GM23248 (cell line): ENCODE measurements around the gene GTF2I. TPM values are rescaled to one million over a fixed set of nuclear protein-coding genes. Genes with fewer than 3 reads are reported as not detected.
"Not testable (repeated sequence)": the region's sequence is repeated elsewhere in the genome, so short reads cannot be mapped to it uniquely, and the experiment has no call there.

Experiments
- DNase-seq: peaks from one replicate; pipeline ENCODE4 v3.0.0-alpha.2; 2015
- H2AFZ ChIP-seq: fragments of 200-600 bp; sonication (generic); 2 replicates; pipeline ENCODE4 v1.6.1; 2016; ENCODE audit warnings: antibody characterized with exemption
- H3F3A ChIP-seq: fragments of 200-600 bp; sonication (generic); 2 replicates; pipeline ENCODE4 v1.6.1; 2016; ENCODE audit warnings: mild to moderate bottlenecking, antibody characterized with exemption, mixed run types; ENCODE audit not compliant: insufficient read depth
- H3K27ac ChIP-seq: fragments of 200-600 bp; sonication (generic); 2 replicates; pipeline ENCODE4 v1.5.1; 2016; ENCODE audit warnings: mild to moderate bottlenecking
- H3K27me3 ChIP-seq: fragments of 200-600 bp; sonication (generic); replicated peaks from 2 replicates; pipeline ENCODE4 v1.6.1; 2016; ENCODE audit warnings: mild to moderate bottlenecking; ENCODE audit not compliant: insufficient read depth
- H3K36me3 ChIP-seq: fragments of 200-600 bp; sonication (generic); 2 replicates; pipeline ENCODE4 v1.6.1; 2016; ENCODE audit warnings: low read depth, mild to moderate bottlenecking
- H3K4me1 ChIP-seq: fragments of 200-600 bp; sonication (generic); 2 replicates; pipeline ENCODE4 v1.6.1; 2016; ENCODE audit warnings: mild to moderate bottlenecking; ENCODE audit not compliant: insufficient read depth
- H3K4me2 ChIP-seq: fragments of 200-600 bp; sonication (generic); one replicate; pipeline ENCODE4 v1.6.1; 2016; ENCODE audit warnings: mild to moderate bottlenecking; ENCODE audit not compliant: unreplicated experiment
- H3K4me3 ChIP-seq: fragments of 200-600 bp; sonication (generic); 2 replicates; pipeline ENCODE4 v1.5.1; 2016; ENCODE audit warnings: mild to moderate bottlenecking
- H3K79me2 ChIP-seq: fragments of 200-600 bp; sonication (generic); 2 replicates; pipeline ENCODE4 v1.6.1; 2016; ENCODE audit warnings: mild to moderate bottlenecking; ENCODE audit not compliant: insufficient read depth
- H3K9ac ChIP-seq: fragments of 200-600 bp; sonication (generic); 2 replicates; pipeline ENCODE4 v1.6.1; 2016; ENCODE audit warnings: mild to moderate bottlenecking
- H3K9me2 ChIP-seq: fragments of 200-600 bp; sonication (generic); 2 replicates; pipeline ENCODE4 v1.6.1; 2016; ENCODE audit warnings: mixed run types, mild to moderate bottlenecking, moderate library complexity; ENCODE audit not compliant: insufficient read depth
- H3K9me3 ChIP-seq: fragments of 200-600 bp; sonication (generic); one replicate; pipeline ENCODE4 v1.6.1; 2017; ENCODE audit warnings: low read depth
- H4K20me1 ChIP-seq: fragments of 200-600 bp; sonication (generic); 2 replicates; pipeline ENCODE4 v1.6.0; 2016; ENCODE audit not compliant: insufficient read depth
- WGBS, 2 experiments: methylation state at CpG; one replicate each; pipeline ENCODE4 v1.1.6; 2015 to 2017; ENCODE audit warnings: low lambda C conversion rate in 2 of 2, low coverage in 1 of 2; ENCODE audit errors: missing lambda C conversion rate in 2 of 2; 5-methylcytosine and 5-hydroxymethylcytosine counted together
- in situ Hi-C: fragments of 300-500 bp; cut with MboI; formaldehyde crosslinking; loops from 2 replicates; pipeline ENCODE4 v1.15.0; 2020
- polyA plus RNA-seq: library from polyadenylated mRNA; unstranded; fragments of >200 nt; fragmentation: Nextera tagmentation; extraction: Ambion mirVana; gene quantifications from 2 replicates; pipeline ENCODE4 v1.2.1, GENCODE V29; 2016
- total RNA-seq: library from RNA; depleted of rRNA; stranded (reverse); fragments of >200 nt; shearing (Covaris generic); gene quantifications from 2 replicates; pipeline ENCODE4 v1.2.3, GENCODE V29; 2014

GTF2I gene
- total and polyA plus RNA-seq, 2 experiments from 2014 or later, result 76.0 to 90.9 TPM

DNA sequence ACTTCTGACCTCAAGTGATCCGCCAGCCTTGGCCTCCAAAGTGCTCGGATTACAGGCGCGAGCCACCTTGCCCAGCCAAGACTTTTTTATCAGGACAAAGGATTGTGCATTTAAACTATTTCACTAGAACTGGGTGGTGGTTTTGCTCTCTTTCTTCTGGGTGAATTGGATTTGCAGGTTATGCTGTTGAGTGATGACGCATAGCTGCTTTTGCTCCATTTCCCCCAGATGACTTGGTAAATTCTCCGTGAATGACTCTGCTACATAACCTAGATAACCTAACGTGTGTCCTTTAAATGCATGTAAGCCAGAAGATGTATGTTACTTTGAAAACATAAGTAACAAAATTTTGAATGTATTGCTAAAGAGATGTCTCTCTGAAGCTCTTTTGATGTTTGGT, 100.8 kb downstream of the GTF2I start:
- H3K9me3 ChIP-seq, H3K9me2 ChIP-seq, H3K27me3 ChIP-seq, H3K4me1 ChIP-seq, H3K36me3 ChIP-seq, H3K9ac ChIP-seq, DNase-seq, H4K20me1 ChIP-seq, H3K4me2 ChIP-seq, H3K27ac ChIP-seq, H3K4me3 ChIP-seq, H3K79me2 ChIP-seq, in situ Hi-C loops, H2AFZ ChIP-seq, H3F3A ChIP-seq: not testable (repeated sequence)
- WGBS, 2 experiments, result no CpG with 5 or more reads among the region's 7 CpGs

DNA sequence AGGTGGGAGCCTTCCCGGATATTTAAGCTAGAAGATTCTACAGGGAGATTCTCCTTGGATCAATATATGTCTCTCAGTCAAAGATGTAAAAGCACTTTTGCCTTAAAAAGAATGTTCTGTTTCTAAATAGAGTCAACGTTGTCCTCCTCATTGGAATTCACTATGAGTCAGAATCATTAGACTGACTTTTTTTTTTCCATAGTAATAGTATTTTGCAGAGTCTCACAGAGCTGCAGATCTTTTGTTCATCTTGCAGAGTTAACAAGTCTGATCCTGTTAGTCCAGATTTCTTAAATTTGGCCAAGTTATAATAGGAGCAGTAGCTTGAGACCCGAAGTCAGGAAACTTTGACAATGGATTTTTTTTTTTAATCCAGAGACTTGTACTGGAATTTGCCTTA, 101.5 kb downstream of the GTF2I start:
- H3K9me3 ChIP-seq, H3K9me2 ChIP-seq, DNase-seq, H3K9ac ChIP-seq, H2AFZ ChIP-seq, H3K27ac ChIP-seq, H3K4me3 ChIP-seq, H3K27me3 ChIP-seq, H3F3A ChIP-seq, in situ Hi-C loops, H3K4me1 ChIP-seq, H4K20me1 ChIP-seq, H3K4me2 ChIP-seq, H3K79me2 ChIP-seq, H3K36me3 ChIP-seq: not testable (repeated sequence)
- no CpG with 5 or more reads among the region's 3 CpGs for WGBS, 2 experiments

DNA sequence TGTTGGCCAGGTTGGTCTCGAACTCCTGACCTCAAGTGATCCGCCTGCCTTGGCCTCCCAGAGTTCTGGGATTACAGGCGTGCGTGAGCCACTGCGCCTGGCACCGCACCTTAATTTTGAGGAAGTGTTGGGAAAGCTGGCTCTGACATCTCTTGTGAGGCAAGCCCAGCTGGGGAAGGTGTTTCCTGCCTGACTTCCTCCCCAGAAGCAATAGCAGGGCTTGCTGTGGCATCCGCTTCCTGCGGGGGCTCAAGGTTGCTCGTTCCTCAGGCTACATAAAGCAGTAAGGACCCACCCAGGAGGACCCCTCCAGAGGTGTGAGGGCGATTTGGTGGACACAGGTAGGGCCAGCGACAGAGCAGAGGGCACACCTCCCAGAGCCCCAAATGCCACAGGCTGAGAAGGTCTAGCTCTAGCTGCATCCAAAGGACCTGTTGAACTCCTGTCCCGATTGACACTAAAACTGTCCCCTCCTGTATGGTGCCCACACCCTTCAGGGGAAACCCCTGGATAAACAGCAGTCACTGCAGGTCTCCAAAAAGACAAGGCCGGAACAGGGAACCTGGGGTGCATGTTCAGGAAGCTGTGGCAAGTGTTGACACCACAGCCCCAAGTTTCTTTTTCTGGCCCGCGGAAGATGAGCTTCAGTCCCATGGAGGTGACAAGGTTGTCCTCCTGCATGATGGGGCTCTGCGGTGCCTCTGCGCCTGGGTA, 107.8 kb downstream of the GTF2I start:
- H4K20me1 ChIP-seq, H3K79me2 ChIP-seq, H3F3A ChIP-seq, in situ Hi-C loops, H3K4me2 ChIP-seq, H3K36me3 ChIP-seq, DNase-seq, H3K4me3 ChIP-seq, H3K4me1 ChIP-seq, H3K27me3 ChIP-seq, H3K27ac ChIP-seq, H3K9ac ChIP-seq, H3K9me2 ChIP-seq, H2AFZ ChIP-seq, H3K9me3 ChIP-seq: not testable (repeated sequence)
- no CpG with 5 or more reads among the region's 17 CpGs for WGBS, 2 experiments

DNA sequence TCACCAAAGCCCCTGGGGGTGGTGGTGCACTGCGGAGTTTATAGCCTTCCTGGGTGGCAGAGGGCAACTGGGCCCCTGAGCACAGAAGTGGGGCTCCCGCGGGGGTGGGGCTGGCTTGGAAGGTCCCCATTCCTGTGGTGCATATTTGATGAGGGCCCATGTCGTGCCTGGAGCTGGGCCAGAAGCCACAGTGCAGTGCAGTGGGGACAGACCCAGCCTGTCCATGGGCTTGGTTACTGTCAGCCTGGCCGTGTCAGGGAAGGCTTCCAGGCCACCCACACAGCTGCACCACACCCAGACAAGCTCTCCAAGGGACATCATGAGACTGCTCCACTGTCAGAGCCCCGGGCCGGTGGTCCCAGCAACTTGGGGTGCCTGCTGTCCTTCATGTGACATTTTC, 109.0 kb downstream of the GTF2I start:
- H3K4me1 ChIP-seq, in situ Hi-C loops: not testable (repeated sequence)

DNA sequence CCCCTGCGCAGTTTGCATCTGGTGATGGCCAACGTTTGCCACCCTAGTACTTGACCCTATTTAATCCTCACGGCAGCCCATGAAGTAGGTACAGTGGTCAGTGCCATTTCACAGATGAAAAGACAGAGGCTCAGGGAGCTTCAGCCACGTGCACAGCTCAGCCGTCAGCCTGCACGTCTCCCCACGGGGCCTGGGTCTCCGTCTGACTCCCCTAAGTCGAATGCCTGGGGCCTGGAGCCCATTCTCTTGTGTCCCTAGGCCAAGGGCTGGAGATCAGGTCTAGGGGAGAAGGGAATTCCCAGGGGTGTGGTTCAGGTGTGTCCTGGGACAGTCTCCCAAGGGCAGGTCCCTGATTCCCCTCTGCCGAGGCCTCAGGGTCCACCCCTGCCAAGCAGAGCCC, 109.5 kb downstream of the GTF2I start:
- H3K36me3 ChIP-seq, in situ Hi-C loops, H2AFZ ChIP-seq, H3K27ac ChIP-seq, H4K20me1 ChIP-seq, H3K9ac ChIP-seq, H3K79me2 ChIP-seq, H3F3A ChIP-seq, H3K4me1 ChIP-seq, H3K9me3 ChIP-seq, DNase-seq, H3K4me2 ChIP-seq, H3K9me2 ChIP-seq, H3K27me3 ChIP-seq, H3K4me3 ChIP-seq: not testable (repeated sequence)
- WGBS, 2 experiments, result 68 to 70% methylated on average over 7 to 8 of the region's 10 CpGs

More for the DNA sequence above, 109.0 kb downstream of the GTF2I start:
- not testable (repeated sequence) for H3F3A ChIP-seq, H3K4me3 ChIP-seq, H2AFZ ChIP-seq, H3K4me2 ChIP-seq, H3K9me3 ChIP-seq, H4K20me1 ChIP-seq, DNase-seq, H3K27me3 ChIP-seq, H3K79me2 ChIP-seq, H3K36me3 ChIP-seq, H3K9me2 ChIP-seq, H3K27ac ChIP-seq, H3K9ac ChIP-seq
- WGBS, 2 experiments, result 28% methylated on average over 3 of the region's 7 CpGs; no CpG with 5 or more reads in 1 of the 2 experiments

DNA sequence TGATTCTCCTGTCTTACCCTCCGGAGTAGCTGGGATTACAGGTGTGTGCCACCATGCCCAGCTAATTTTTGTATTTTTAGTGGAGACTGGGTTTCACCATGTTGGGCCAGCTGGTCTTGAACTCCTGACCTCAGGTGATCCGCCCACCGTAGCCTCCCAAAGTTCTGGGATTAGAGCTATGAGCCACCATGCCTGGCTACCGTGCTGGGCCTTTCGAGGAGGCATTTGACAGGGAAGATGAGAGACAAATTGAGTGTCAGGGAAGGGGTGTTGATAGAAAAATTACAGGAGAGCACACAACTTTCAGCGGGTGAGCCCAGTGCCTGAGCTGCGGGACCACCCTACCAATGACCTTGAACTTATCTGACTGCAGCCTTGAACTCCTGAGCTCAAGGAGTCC, 112.5 kb downstream of the GTF2I start:
- H3K4me3 ChIP-seq, H3K4me1 ChIP-seq, H3K4me2 ChIP-seq, H3K9me3 ChIP-seq, H3K79me2 ChIP-seq, DNase-seq, H3K9ac ChIP-seq, H4K20me1 ChIP-seq, H3F3A ChIP-seq, H3K27ac ChIP-seq, H3K36me3 ChIP-seq, H3K27me3 ChIP-seq, H3K9me2 ChIP-seq, H2AFZ ChIP-seq, in situ Hi-C loops: not testable (repeated sequence)
- whole genome bisulfite sequencing, 2 experiments, result 82 to 90% methylated on average over 5 to 6 of the region's 7 CpGs

DNA sequence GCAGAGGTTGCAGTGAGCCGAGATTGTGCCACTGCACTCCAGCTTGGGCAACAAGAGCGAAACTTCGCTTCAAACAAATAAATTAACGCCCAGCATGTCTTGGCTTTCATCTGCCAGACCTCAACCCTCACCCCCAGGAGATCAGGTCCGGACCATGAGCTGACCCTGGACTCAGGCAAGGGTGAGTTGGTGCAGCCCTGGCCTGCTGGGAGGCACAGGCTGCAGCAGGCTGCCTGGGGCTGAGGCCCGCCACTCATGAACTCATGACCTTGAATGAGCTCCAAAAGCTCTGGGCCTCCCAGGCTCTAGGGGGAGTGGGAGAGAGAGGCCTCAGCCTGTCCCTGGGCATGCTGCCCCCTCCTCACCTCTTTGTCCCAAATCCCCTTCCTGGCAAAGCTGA, 114.6 kb downstream of the GTF2I start:
- H4K20me1 ChIP-seq, H2AFZ ChIP-seq, H3K4me3 ChIP-seq, H3K4me1 ChIP-seq, H3K9me2 ChIP-seq, H3K27ac ChIP-seq, DNase-seq, H3K9me3 ChIP-seq, H3F3A ChIP-seq, H3K27me3 ChIP-seq, in situ Hi-C loops, H3K79me2 ChIP-seq, H3K4me2 ChIP-seq, H3K36me3 ChIP-seq, H3K9ac ChIP-seq: not testable (repeated sequence)
- WGBS, 2 experiments, result 47 to 80% methylated on average over 3 to 6 of the region's 6 CpGs
